Measurements from ENCODE around the gene NODAL.
A peak's percentile ranks its signal among the peaks of the same experiment; 100 is the strongest.

NODAL gene

DNA sequence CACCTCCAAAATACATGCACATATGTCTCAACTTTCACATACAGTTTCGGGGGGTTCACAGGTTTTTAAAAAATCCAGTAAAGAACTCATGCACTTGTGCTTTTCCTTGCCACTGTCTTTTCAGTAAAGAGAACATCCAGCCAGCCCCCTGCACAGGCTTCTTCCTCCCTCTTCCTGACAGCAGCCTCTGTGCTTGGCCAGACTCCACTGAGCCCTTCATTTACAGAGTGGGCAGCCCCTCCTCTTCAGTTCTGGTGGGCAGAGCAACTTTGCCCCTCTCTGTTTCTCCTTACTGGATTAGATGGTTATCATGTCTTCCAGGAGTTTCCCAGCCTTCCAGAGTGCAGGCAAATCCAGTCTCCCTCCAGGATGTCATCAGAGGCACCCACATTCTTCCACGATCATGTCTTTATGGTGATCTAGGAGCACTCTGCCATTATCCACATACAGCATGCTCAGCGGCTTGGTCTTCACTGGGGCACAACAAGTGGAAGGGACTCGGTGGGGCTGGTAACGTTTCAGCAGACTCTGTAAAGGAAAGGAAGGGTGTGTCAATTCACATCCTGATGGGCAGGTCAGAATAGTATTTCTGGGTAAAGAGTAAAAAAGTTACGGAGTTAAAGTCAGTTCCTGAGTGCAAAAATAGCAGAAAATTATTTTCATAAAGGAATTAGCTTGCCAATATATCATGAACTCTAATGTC, 8.8 kb downstream of the NODAL start:
- no peak for DNase-seq

DNA sequence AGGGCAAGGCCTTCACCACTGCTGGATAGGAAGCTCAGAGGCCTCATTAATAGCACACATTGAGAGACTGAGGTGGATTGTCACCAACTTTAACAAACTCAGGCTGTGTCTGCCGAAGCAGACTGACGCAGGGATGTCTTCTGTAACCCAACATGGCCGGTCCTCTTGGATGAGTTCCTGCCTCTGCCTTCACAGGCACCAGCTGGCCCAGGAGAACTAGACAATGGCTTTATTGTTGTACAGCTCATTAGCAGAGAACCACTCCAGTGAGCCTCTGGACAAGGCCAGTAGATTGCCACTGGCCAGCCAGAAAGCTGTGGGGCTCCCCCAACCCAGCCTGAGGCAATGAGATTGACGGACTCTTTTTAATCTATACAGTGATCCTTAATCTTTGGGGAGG, 9.4 kb downstream of the NODAL start:
- DNase-seq, result no peak

DNA sequence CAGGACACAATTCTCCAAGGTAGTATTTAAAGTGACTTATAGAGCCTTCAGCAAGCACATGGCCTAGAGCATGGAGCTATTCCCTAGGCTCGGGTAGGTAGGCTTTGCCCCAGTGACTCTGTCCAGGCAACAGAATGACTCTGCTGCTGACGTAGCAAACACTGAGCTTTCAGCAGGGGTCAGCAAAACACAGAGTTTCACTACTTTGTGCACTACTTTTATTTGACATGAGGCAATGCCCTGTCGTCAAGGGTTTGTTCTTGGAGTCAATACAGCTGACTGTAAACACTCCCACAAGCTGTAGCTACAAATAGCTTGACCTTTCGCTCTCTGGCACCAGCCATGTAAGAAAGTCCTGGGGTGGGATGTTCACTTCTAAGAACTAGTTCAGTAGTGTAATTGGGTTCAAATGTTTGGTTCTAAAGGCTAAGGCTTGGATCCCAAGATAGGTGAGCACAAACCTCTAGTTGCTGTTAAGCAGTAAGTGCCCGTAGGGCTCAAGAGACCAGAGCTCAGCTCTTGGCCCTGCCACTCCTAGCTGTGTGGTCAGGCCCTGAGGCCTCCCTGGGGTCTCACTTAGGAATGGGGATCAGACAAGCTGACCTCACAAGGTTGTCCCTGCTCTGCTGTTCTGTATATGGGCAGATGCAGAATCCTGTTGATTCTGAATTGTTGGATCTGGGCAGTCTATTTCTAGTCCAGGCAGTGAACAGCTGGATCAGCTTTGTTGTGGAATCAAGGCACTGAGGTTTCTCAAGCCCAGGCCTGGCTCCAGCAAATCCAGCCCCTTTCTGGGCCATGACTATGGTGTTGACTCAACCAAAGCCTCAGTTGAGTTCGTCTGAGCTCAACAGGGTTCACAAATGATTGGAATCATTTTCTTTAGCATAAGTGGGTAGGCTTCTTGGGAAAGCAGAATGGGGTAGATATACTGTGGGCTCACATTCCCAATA, 10.7 kb downstream of the NODAL start:
- DNase-seq, result no peak

DNA sequence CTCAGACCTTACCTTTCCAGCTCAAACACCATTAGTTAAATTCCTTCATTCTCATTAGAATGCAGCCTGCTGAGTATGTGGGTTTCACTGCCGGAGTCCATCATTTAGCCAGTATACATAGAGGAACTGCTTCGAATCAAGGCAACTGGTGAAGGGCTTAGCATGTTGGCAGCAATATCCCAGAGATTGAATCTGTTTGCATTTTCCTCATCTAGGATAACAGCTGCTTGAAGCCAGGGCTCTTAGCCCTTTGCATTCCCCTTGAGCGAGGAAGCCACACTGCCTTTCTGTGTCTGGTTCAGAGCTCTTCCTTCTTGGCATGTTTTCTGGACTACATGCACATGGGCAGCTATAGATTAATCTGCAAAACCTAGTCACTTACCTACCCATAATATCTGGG, 14.7 kb downstream of the NODAL start:
- no peak for DNase-seq

DNA sequence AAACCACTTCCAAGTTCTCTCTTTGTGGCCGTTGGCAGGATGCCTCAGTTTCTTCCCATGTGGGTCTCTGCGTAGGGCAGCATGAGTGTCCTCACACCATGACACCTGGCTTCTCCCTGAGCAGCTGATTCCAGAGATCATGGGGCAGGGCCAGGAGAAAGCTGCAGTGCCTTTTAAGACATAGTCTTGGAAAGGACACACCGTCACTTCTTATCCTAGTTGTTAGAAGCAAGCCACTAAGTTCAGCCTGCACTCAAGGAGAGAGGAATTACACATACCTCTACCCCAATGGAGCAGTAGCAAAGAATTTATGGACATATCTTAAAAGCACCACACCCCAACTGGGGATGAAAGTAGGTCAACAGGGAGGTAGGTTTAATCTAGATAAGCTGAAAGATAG, 16.4 kb downstream of the NODAL start:
- DNase-seq, result no peak

DNA sequence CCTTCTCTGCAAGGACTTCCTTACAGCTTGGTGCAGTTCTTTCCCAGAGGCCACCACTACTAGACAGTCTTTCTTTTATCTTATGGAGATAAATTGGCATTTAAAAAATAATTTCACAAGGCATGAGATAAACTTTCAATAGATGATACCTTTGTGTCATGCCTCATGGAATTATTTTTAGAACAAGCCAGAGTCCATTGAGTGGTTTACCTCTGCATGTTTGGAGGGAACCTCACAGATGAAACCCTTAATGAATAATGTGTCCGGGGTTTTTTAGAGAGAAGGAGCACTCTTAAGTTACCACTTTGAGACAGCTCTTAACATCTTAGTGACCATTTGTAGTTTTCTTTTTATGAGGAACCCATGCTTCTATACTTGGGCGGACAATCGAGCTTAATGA, 17.2 kb downstream of the NODAL start:
- DNase-seq, result no peak

DNA sequence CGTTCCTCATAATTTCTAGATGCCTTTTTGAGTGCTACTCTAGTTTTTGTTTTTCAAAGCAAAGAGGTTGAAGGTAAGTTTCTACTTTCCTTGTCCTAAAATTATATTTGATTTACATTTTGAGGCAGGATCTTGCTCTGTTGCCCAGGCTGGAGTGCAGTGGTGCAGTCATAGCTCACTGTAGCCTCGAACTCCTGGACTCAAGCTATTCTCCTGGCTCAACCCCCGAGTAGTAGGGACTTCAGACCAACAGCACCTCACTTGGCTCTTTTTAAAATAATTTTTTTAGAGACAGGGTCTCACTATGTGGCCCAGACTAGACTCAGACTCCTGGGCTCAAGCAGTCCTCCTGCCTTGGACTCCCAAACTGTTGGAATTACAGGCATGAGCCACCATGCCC, 22.8 kb downstream of the NODAL start:
- DNase-seq, result no peak

DNA sequence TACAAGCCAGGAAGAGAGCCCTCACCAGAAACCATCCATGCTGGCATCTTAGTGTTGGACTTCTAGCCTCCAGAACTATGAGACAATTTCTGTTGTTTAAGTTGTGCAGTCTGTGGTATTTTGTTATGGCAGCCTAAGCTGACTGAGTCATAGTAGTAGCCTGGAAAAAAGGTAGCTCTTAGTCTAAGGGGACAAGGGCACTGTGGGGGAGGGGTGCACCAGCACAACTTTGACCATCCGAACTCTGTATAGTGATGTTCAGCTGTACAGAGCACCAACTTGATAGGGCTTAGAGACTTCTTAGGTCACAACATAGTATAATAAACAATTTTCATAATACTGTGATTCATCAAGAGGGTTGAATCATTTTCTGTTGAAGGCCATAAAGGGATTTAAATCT, 23.3 kb downstream of the NODAL start:
- DNase-seq, result no peak

DNA sequence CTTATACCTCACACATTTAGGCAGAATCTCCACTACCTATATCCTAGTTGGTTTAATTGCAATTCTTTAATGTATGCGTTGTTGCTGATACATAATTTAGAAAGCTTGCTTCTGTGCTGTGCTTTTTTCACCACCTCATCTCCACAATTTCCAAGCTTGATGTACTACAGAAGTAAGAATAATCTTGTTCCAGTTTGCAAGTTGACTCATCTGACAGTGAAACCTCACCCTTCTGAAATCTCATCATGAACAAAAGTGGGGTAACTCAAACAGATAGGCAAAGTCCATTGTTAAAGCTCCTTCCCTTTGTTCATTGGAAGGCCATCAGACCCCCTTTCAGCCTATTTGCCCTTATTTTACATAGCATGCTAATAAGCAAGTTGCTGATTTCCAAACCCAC, 23.9 kb downstream of the NODAL start:
- DNase-seq, result no peak

DNA sequence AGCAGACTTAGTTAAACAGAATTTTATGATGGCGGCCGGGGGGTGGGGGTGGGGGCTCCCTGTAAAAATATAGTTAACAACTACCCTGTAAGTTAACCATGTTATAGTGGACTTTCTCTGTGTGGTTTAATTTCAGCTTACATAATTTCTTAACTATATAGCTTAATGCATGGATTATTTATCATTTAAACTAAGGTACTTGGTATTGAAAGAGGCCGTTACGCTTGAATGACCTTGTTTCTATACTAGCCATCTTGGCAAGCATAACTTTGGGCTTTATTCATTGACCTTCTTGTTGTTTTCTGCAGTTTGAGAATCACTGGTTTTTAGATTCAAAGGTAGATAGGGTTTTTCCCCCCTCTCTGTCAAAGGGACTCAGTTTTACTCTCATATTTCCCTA, 29.1 kb downstream of the NODAL start:
- DNase-seq, result no peak

DNA sequence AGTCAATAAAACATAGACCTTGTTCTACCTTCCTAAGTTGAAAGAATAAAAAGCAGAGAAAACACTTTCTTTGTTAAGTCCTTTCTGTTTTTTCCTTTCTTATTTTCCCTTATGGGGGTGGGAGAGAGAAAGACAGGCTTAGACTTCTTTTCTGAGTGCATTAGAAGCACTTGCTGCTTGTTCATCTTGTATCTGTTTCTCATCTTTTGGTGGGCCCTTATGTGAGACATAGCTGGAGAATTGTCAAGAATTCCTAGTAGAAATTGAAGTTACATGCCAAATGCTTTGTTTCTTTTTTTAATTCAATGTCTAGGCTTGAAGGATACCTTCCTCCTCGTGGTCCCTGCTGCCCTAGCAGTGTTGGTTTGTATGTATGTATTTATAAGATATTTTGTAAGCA, 30.9 kb downstream of the NODAL start:
- DNase-seq, result no peak

DNA sequence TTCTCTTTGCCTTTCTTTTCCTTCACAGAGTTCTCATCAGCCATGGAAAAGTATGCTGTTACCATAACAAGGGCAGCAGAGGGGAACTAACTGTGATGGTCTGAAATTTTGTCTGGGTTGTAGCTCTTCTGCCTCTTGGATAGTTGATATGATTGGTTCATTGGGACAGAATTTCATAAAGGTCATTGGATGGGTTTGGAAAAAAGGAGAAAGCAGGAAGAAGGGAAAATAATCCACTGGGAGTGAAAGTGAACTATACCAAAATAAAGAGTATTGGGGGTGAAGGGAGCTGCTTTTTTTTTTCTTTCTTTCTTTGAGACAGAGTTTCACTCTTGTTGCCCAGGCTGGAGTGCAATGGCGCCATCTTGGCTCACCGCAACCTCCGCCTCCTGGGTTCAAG, 31.7 kb downstream of the NODAL start:
- DNase-seq, result no peak

DNA sequence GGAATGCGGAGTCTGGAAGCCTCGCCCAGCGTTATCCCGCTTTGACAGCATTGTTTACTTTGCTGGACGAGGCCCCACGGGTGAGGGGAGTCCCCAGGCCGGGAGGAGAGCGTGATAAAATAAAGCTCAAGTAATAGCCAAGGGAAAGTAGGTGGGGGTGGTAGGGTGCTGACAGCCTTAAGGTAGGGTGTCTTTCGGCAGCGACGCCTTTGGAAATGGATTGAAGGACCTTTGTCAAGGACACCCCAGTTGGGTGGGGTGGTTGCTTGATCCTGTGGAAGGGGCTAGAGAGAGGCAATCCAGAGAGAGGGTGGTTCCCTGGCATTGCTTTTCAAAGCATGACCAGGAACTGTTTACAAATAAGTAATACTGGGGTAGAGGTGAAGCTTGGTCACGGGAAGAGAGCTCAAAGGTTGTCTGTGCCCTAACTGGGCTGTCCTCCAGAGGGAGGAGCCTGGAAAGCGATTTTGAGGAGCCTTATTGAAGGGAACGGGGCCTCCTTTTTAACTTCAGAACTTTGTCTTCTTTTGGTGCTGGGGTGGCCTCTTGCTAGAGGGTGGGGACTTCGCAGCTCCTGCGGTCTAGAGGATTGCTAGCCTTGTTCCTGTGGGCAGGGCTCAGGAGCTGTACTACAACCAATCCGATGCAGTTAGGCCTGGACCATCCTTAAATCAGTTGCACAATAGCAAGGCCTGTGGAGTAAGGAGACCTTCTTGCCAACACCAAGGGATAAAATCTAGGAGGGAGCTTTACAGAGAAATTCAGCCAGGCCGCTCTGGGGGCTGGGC, 36.2 kb downstream of the NODAL start:
- peak; percentile 50 for DNase-seq

DNA sequence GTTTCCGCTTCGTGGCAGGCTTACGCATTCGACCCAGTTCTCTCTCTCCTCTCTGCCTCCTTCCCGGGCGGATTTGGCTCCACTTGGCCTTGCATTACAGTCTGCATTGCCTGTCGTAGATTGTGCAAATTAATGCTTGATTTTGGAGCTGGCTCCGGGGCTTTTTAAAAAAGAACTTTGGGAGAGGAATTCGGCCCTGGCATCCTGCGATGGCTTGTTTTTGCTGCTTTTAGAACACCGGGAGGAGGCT, 36.8 kb downstream of the NODAL start:
- DNase-seq, result no peak

DNA sequence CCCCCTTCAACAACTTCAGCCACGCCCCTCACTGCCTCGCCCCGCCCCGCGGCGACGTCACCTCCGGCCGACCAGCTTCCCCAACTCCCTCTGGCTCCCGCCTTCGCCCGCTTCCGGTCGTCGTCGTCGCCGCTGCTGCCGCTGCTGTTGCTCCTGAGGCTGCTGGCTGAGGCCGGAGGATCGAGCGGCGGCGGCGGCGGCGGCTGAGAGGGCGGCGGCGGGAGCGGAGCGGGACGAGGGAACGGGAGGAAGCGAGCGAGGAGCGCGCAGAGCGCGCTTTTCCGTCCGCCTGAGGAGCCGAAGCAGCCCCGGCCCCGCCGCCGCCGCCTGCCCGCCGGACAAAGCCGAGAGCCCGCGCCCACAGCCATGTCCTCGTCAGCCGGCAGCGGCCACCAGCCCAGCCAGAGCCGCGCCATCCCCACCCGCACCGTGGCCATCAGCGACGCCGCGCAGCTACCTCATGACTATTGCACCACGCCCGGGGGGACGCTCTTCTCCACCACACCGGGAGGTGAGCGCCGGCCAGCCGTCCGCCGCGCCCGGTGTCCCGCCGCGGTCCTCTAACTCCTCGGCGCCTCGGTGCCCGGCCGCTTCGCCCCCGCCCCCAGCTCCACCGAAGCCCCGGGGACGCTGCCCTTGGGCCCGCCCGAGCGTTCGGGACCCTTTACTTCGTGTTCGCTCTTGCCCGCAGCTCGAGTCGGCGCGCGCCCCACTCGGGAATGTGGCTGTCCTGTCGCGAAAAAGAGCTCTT, 37.3 kb downstream of the NODAL start, which contains the start of gene EIF4EBP2:
Gene EIF4EBP2, plus strand, starts transcription at position 110 of the 751 bp plus-strand sequence. Its CDS starts 257 bp downstream, at position 367.
- DNase-seq, result peak; percentile 95

DNA sequence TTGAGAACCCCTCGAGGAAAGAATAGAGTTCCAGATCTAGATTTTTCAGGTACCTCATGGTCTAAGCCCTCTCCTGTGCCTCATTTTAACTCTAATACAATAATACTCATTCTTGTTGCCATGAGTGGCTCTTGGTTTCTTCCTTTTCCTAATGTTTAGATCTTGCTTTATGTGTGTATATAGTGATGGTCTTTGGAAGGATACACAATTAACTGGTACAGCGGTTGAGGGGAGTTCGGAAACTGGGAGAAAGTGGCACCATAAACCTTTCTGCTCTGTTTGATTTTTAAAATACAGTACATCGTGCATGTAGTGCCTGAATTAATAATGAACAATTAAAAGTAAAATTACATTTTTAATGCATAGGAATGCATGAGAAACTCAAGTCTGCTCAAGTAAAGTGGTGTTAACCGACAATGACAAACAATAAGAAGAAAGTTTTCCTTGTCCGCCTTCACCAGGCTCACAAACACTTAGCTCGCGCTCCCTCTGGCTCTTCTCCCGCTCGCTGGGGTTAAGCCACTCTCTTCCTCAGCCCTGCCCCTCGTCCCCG, 37.9 kb downstream of the NODAL start:
- no peak for DNase-seq

DNA sequence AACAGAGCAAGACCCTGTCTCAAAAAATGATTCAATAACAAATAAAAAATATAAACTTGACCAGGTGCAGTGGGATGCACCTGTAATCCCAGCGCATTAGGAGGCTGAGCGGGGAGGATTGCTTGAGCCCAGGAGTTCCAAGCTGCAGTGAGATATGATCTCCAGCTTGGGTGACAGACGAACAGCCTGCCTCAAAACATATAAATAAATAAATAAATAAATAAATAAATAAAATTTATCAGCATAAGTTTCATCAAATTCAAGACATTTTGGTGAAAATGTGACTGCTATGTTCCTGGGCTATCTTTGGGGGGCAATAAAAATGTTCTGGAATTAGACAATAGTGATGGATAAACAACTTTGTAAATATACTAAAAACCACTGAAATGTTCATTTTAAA, 42.3 kb downstream of the NODAL start:
- no peak for DNase-seq

DNA sequence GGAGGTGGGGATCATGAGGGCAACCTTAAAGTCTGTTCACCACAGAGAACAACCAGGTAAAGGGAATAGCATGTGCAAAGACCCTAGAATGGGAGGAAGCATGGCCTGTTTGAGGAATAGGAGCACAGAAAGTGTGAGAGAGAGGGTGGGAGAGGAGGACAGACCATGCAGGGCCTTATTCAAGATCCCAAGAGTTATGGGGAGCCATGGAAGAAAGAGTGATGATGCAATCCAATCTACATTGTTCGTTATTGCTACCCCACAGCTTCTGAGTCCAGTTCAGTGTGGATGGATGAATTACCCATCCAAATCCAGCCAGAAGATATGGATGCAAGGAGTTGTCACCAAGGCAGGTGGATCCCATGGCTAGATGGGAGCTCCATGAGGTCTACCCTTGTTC, 45.3 kb downstream of the NODAL start:
- DNase-seq, result no peak

DNA sequence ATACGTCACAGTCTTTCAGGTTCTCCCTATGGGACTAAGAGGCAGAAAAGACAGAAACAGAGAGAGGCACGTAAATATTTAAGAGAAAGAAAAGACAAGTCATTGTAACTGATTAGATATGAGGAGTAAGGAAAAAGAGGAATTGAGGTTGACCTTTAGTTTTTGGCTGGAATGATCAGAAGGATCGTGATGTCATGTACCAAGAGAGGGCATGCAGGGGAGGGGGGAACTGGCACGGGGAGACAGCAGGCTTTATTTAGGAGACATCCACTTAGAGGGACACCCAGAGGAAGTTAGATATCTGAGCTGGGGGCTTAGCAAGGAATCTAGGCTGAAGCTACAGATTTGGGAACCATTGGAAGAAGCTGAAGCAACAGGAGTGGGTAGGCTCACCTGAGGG, 49.8 kb downstream of the NODAL start:
- DNase-seq, result no peak
